GM18951 (cell line): ENCODE data around the gene FBLIM1.

ENCODE experiments used
- POLR2A ChIP-seq: IDR thresholded peaks from 4 replicates; pipeline ENCODE4 v1.6.1; 2011; ENCODE audit warnings: mild to moderate bottlenecking; ENCODE audit not compliant: insufficient read length, insufficient read depth; ENCODE audit errors: extremely low read depth
- in situ Hi-C: fragments of 300-500 bp; cut with MboI; formaldehyde crosslinking; loops from one replicate; pipeline ENCODE4 v1.12.0; 2022; ENCODE audit warnings: low sequenced_read_pairs, mixed read lengths, inconsistent platforms; ENCODE audit not compliant: unreplicated experiment

FBLIM1 gene

DNA sequence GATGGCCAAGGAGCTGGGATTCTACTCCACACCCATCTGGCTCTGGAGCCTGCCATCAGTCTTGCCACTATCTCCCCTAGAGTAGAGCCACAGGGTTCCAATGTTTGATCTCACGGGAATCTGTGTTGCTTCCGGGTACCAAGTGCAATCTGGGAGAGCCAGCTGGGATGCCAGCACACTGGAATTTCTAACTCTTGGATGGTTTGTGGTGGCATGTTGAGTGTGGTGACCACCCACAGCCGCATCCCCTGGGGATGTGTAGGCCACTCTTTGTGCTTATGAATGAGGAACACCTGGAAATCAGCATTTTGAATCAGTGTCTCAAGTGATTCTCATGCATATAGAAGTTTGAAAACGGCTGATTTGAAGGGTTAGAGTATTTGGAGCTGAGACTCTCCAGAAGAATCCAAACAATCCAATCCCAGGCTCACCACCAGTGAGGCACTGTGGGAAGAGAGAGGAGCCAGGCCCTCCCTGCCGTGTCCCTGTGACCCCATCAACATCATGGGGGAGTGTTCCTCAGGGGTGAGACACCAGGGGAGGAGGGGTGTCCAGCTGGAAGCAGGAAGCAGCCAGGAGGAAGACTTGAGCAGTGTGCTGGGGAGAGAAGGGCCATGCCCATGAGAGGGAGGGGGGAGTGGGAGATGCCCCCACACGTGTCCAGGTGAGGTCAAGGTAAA lies 13.4 kb downstream of the FBLIM1 start:
- in situ Hi-C loops = no loop called here
- TF ChIP-seq POLR2A = no peak

DNA sequence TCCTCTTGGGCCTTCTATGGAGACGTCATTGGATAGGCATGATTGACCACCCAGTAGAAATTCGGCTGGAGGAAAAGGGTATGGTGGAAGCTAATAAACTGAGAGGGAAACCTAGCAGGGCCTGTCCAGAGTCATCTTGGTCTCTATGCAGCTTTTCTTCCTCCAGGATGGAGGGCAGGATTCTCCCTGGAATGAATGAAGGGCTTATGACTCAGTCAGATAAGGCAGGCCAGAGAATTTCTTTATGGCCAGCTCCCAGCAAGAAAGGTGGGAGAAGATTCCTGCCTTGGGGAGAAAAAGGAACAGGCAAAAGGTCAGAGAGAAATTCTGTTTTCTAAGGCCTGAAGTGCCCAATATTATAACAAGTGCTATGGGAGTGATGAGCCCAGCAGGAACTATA lies 17.1 kb downstream of the FBLIM1 start:
- no peak for TF ChIP-seq POLR2A
- in situ Hi-C loops = no loop called here

DNA sequence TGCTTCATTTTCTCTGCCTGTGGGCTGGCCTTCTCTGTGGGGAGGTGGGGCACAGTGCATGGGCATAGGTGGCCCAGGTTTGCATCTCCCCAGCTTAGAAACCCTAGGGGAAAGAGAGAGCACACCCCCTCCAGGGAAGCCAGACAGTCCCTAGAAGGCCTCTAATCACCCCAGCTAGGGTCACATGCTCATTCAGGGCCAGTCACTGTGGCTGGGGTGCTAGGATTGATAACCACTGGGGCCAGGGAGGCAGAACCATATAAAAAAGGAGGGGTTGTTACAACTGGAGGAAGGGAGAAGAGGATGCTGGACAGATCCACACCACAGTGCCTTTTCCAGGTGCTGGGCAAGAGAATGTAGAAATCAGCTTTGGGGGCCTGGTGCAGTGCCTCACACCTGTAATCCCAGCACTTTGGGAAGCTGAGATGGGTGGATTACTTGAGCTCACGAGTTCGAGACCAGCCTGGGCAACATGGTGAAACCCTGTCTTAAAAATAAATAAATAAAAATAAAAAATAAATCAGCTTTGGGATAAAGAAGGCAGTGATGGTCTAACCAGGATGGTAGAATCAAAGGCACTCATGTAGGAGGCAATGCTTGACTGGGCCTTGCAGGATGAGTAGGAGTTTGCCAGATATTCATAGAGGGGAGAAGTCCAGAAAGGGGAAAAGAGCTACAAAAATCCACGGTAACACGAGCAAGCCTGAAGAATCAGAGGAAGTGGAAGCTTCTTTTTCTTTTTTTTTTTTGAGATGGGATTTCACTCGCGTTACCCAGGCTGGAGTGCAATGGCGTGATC lies 19.5 kb downstream of the FBLIM1 start:
- in situ Hi-C loops = no loop called here
- no peak for TF ChIP-seq POLR2A

DNA sequence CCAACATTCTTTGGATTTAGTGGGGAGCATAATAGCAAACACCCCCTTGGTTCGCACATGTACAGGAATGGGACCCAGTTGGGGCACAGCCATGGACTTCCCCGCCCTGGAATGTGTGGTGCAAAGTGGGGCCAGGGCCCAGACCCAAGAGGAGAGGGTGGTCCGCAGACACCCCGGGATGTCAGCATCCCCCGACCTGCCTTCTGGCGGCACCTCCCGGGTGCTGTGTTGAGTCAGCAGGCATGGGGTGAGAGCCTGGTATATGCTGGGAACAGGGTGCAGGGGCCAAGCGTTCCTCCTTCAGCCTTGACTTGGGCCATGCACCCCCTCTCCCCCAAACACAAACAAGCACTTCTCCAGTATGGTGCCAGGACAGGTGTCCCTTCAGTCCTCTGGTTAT lies 27.1 kb downstream of the FBLIM1 start:
- in situ Hi-C loops = no loop called here

DNA sequence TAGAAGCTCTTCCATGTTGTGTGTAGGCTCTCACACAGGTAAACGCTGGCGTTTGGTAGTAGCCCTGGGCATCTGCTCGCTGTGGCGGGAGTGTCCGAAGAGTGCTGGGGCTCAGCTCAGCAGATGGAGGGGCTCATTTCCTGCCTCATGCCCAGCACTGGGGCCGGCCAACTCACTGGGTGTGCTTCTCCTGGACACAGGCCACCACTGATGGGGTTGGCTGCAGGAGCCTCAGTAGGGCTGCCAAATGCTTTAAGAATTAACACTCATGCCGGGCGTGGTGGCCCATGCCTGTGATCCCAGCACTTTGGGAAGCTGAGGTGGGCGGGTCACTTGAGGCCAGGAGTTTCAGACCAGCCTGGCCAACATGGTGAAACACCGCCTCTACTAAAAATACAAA lies 28.0 kb downstream of the FBLIM1 start:
- in situ Hi-C loops = no loop called here
- no peak for TF ChIP-seq POLR2A

More for the DNA sequence above, 27.1 kb downstream of the FBLIM1 start:
- no peak for TF ChIP-seq POLR2A

DNA sequence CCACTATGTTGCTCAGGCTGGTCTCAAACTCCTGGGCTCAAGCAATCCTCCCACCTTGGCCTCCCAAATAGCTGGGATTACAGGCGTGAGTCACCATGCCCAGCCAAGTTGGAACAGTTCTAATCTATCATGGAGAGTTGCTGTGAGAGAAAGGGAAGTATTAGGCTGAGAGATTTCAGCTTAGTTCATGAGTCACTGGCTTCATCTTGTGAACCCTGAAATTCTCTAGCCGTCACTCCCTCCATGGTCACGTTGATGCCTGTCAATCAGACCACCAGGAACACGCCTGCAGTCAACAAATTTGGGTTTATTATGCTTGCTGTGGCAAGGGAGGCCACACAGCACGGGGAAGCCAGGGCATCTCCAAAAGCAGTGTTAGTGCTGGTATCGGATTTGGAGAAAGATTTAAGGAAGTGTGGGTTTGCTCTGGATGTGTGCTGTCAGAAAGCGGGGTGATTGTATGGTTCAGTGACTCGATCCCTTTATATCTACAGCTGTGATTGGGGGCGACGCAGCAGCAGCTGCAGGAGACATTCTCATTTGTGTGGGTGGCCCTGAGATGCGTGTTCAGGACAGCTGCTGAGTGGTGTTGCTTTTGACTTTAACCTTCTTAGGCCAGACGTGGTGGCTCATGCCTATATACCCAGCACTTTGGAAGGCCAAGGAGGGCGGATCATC lies 30.2 kb downstream of the FBLIM1 start:
- TF ChIP-seq POLR2A = no peak
- in situ Hi-C loops = no loop called here

DNA sequence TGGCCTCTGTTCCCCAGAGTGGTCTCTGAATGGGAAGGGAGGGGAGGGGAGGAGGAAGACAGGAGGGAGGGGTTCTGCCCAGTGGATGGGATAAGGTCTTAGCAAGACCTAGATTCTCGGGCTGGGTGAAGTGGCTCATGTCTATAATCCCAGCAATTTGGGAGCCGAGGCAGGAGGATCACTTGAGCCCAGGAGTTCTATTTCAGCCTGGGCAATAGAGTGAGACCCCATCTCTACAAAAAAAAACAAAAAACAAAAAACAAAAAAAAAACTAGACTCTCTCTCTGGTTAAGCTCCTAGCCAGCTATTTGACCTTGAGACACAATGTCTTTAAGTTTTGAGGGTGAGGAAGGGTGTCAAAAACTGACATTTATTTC lies 37.5 kb downstream of the FBLIM1 start:
- in situ Hi-C loops = no loop called here
- TF ChIP-seq POLR2A = no peak

DNA sequence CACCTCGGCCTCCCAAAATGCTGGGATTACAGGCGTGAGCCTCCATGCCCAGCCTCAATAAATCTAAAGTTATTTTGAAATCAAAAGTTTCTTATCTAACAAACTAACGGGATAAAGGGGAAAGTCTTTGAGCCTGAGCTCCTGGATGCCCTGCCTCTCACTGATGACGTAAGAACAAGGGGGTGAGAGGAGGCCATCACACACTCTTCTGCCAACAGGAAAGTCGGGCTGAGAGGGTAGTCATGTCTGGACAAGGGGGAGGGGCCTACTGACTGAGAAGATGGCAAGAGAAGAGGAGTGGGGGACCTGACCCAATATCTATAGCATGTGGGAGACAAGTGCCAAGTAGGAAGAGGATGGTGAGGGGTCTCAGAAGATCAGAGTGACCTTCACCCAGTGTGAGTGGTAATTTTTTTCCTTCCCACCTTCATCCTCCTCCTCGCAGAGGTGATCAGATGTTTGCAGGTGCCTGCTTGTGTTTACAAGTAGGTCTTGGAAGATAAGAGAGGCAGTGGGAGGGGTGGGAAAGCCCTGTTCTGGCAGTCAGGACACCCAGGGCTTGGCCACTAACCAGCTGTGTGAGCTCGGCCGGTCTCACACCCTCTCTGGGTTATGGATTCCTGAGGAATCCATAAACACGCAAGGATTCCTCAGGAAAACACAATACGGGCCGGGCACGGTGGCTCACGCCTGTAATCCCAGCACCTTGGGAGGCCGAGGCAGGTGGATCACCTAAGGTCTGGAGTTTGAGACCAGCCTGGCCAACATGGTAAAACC lies 39.2 kb downstream of the FBLIM1 start:
- no peak for TF ChIP-seq POLR2A

DNA sequence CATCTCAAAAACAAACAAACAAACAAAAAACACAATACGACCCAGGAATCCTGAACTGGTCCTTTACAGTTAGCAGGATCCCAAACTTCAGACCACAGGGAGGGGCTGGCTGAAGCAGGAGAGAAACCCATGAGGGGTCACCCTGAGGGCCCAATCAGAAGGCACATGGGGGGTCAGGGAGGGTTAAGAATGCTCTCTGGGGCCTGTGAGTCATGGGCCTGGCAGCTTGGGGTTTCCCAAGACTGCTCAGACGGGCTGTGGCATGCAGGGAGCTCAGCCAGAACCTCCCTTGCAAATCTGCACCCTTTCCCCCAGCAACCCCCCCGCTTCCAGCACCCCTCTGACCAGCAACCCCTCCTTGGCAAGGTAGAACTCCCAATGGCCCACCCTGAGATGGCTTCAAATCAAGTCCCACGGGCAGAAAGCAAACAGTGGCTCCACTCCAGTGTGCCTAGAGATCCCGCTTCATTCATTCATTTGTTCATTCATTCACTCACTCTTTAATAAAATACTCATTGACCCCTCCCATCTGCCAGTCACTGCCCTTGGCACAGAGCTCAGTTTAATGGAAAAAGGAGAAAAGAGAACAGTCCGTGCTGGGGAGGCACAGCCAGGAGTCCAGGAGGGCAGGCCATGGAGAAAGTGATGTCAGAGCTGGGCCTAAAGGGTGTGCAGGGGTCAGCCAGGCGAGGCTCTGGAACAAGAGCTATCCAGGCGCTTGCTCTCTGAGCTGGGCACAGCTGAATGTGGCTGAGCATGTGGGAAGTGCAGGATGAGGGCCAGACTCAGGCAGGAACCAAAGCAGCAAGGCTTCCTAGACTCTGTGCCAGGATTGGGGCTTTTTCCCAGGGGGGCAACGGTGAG lies 40.6 kb downstream of the FBLIM1 start:
- no peak for TF ChIP-seq POLR2A
- in situ Hi-C loops = no loop called here

More for the DNA sequence above, 39.2 kb downstream of the FBLIM1 start:
- in situ Hi-C loops = no loop called here

DNA sequence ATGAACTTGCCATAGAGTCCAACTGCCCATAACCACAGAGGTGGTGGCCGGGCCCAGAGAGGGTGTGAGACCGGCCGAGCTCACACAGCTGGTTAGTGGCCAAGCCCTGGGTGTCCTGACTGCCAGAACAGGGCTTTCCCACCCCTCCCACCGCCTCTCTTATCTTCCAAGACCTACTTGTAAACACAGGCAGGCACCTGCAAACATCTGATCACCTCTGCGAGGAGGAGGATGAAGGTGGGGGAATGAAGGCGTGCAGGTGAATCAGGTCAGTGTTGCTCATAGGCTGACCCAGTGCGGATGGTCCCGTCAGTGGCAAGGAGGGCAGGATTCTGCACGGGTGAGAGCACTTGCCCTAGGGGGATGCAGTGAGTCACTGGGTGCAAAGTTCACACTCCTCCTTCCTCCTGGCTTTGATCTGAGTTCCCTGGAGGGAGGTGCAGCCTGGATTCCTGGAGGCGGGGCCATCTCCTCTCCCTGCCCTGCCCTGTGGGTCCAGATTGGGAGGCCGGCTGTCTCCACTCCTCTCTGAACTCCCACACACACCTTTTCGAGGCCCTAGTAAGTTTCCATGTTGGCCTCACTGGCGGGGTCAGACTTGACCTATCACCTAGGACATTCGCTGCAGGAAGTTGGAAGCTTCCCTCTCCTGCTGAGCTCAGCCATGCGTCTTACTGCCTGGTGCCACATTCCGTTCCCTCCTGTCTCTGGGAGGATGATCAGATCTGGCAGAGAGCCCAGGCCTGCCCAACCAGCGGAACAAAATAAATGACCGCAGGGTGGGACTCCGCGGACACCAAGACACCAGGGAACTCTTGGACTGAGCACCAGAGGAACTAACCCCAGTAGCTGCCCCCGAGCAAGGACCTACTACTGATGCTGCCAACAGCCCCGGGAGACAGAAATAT lies 41.6 kb downstream of the FBLIM1 start:
- in situ Hi-C loops = loop anchor here (10.0 to 25.0 kb wide), 2 partner anchors 205 to 387 kb away; partner anchors contain the start of gene SRARP
- no peak for TF ChIP-seq POLR2A
